Mammary epithelial cell (primary cell): ENCODE data around the gene TK2.

Source experiments
- CTCF ChIP-seq, 2 donors: IDR thresholded peaks in 1 of 2; conservative IDR thresholded peaks in 1 of 2; 2 replicates each; pipeline ENCODE4 v1.5.1; 2011 to 2012; ENCODE audit warnings: inconsistent platforms in 2 of 2, low read length in 2 of 2, mild to moderate bottlenecking in 2 of 2, control low read depth in 1 of 2, low read depth in 1 of 2; ENCODE audit not compliant: insufficient read depth in 1 of 2; ENCODE audit errors: extremely low read depth in 1 of 2
- EZH2 ChIP-seq: IDR thresholded peaks from 2 replicates; pipeline ENCODE4 v1.6.1; 2012; ENCODE audit warnings: low read length, inconsistent platforms, borderline replicate concordance

GRCh38 chr16:66563574-66564334 lies 13.8 kb upstream of the TK2 start:
- no peak for TF ChIP-seq CTCF (conservative IDR thresholded peaks at IDR 0.05 in 1 of 2, IDR thresholded peaks at IDR 0.05 in 1 of 2; ENCODE audit: extremely low read depth in 1 of 2, insufficient read depth in 1 of 2, low read depth in 1 of 2, low read length in 2 of 2)
- TF ChIP-seq EZH2: no peak
